AG08396 (cell line): Measurements from ENCODE around the gene PSMA3.

Experiments
- DNase-seq: peaks from one replicate; pipeline ENCODE4 v3.0.0; 2012; ENCODE audit warnings: low spot score, mixed read lengths

PSMA3 gene

GRCh38 chr14:58272588-58273372 lies 28.1 kb downstream of the PSMA3 start:
- peak; percentile 12 for DNase-seq

GRCh38 chr14:58274881-58275280 lies 30.2 kb downstream of the PSMA3 start:
- DNase-seq: no peak

- DNase-seq: no peak
Observed at GRCh38 chr14:58275527-58276190, 31.0 kb downstream of the PSMA3 start.

GRCh38 chr14:58276208-58276607 lies 31.6 kb downstream of the PSMA3 start:
- DNase-seq: no peak

GRCh38 chr14:58278177-58278576 lies 33.5 kb downstream of the PSMA3 start:
- no peak for DNase-seq

GRCh38 chr14:58280954-58281787 lies 36.5 kb downstream of the PSMA3 start:
- peak; percentile 64 for DNase-seq

GRCh38 chr14:58281969-58282368 lies 37.3 kb downstream of the PSMA3 start:
- no peak for DNase-seq

GRCh38 chr14:58282925-58283593 lies 38.4 kb downstream of the PSMA3 start:
- no peak for DNase-seq

GRCh38 chr14:58283730-58284129 lies 39.1 kb downstream of the PSMA3 start:
- DNase-seq: no peak

GRCh38 chr14:58285132-58285531 lies 40.5 kb downstream of the PSMA3 start:
- DNase-seq: no peak

- no peak for DNase-seq
Observed at GRCh38 chr14:58287607-58288042, 43.0 kb downstream of the PSMA3 start.

GRCh38 chr14:58288106-58288792 lies 43.6 kb downstream of the PSMA3 start:
- DNase-seq: no peak

GRCh38 chr14:58291646-58292045 lies 47.0 kb downstream of the PSMA3 start:
- no peak for DNase-seq

GRCh38 chr14:58292187-58292586 lies 47.5 kb downstream of the PSMA3 start:
- no peak for DNase-seq

- no peak for DNase-seq
Observed at GRCh38 chr14:58294201-58294600, 49.6 kb downstream of the PSMA3 start.

GRCh38 chr14:58296726-58297125 lies 52.1 kb downstream of the PSMA3 start:
- no peak for DNase-seq

GRCh38 chr14:58297412-58297761 lies 52.7 kb downstream of the PSMA3 start:
- peak; percentile 14 for DNase-seq

GRCh38 chr14:58297762-58298476 lies 53.3 kb downstream of the PSMA3 start:
- peak; percentile 96 for DNase-seq

GRCh38 chr14:58298477-58299400 lies 54.1 kb downstream of the PSMA3 start, which contains the start of gene ARID4A:
TSS of gene ARID4A (plus strand) at chr14:58298555. CDS start at chr14:58299855, 1,300 bp downstream.
- peak; percentile 13 for DNase-seq
